ENCODE measurements around the gene PNPLA6. TPM values are rescaled to one million over a fixed set of nuclear protein-coding genes. Genes with fewer than 3 reads are reported as not detected.

The PNPLA6 gene
- total and polyA plus RNA-seq, 2 donors (not counting 1 experiment from before 2014, with no cell fraction given), result 20.9 to 89.2 TPM

DNA sequence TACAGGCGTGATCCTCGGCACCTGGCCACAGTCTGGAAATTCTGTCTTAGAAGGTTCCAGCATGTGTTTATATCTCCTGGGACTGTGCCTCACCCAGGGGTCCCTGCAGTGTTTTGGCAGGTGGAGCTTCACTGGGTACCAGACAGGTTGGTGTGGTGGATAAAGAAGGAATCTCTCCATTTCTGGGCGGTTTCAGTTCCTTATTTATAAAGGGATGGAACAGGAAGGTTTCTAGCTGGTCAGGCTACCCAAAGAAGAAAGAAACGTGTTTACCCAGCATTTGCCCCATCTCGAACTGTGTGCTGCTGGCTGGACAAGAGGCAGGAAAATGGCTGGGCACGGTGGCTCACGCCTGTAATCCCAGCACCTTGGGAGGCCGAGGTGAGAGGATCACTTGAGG is 9.8 kb downstream of the PNPLA6 start:
- H3K79me2 ChIP-seq (ENCODE audit: control insufficient read depth, insufficient read depth, low read length), result no peaks in the 10 kb centered on the region
- TF ChIP-seq EZH2 (IDR thresholded peaks at IDR 0.05; ENCODE audit: low read length, missing control alignments), result no peak
- no peak for TF ChIP-seq CTCF (conservative IDR thresholded peaks at IDR 0.05 in 1 of 2, IDR thresholded peaks at IDR 0.05 in 1 of 2; ENCODE audit: low read depth in 1 of 2, low read length in 2 of 2)
- H3K4me1 ChIP-seq (ENCODE audit: control insufficient read depth, extremely low read depth, insufficient read depth, low read length), result no peaks in the 10 kb centered on the region

GRCh38 chr19:7545904-7546303 is 10.4 kb downstream of the PNPLA6 start:
- no peaks in the 10 kb centered on the region for H3K4me1 ChIP-seq (ENCODE audit: control insufficient read depth, extremely low read depth, insufficient read depth, low read length)
- no peak overlapping the region for H2AFZ ChIP-seq (ENCODE audit: low read length)
- H4K20me1 ChIP-seq (ENCODE audit: control insufficient read depth, extremely low read depth, insufficient read depth, low read length), result no peaks in the 10 kb centered on the region
- H3K36me3 ChIP-seq (ENCODE audit: control insufficient read depth, insufficient read depth, low read length), result peaks cover 29% of the 10 kb centered on the region
- no peak overlapping the region for H3K4me2 ChIP-seq (ENCODE audit: extremely low read depth, insufficient read depth, low read length)
- no peak overlapping the region for H3K4me3 ChIP-seq (replicated peaks in 1 of 4; ENCODE audit: control extremely low read depth in 1 of 4, insufficient read depth in 1 of 4, low read depth in 3 of 4, low read length in 4 of 4)
- H3K79me2 ChIP-seq (ENCODE audit: control insufficient read depth, insufficient read depth, low read length), result no peaks in the 10 kb centered on the region
- no peak overlapping the region for H3K27ac ChIP-seq (ENCODE audit: insufficient read depth, low read length)
- no peaks in the 10 kb centered on the region for H3K9me3 ChIP-seq (ENCODE audit: control insufficient read depth, insufficient read depth, low read depth, low read length)
- H3K27me3 ChIP-seq (ENCODE audit: control insufficient read depth, insufficient read depth, low read length), result no peaks in the 10 kb centered on the region
- TF ChIP-seq CTCF (conservative IDR thresholded peaks at IDR 0.05 in 1 of 2, IDR thresholded peaks at IDR 0.05 in 1 of 2; ENCODE audit: low read depth in 1 of 2, low read length in 2 of 2), result no peak
- no peak for TF ChIP-seq EZH2 (IDR thresholded peaks at IDR 0.05; ENCODE audit: low read length, missing control alignments)
- no peak for DNase-seq (ENCODE audit: low read depth in 2 of 2)
- H3K9ac ChIP-seq (ENCODE audit: insufficient read depth, low read length), result no peak overlapping the region

More for the DNA sequence above, 9.8 kb downstream of the PNPLA6 start:
- Histone ChIP-seq H3K36me3 (ENCODE audit: control insufficient read depth, insufficient read depth, low read length) (peaks cover 26% of the 10 kb centered on the region), H3K27ac (ENCODE audit: insufficient read depth, low read length) (no peak overlapping the region), H3K4me3 (replicated peaks in 1 of 4; ENCODE audit: control extremely low read depth in 1 of 4, insufficient read depth in 1 of 4, low read depth in 3 of 4, low read length in 4 of 4) (no peak overlapping the region), H3K4me2 (ENCODE audit: extremely low read depth, insufficient read depth, low read length) (no peak overlapping the region), H2AFZ (ENCODE audit: low read length) (no peak overlapping the region), H3K9me3 (ENCODE audit: control insufficient read depth, insufficient read depth, low read depth, low read length) (no peaks in the 10 kb centered on the region), H4K20me1 (ENCODE audit: control insufficient read depth, extremely low read depth, insufficient read depth, low read length) (no peaks in the 10 kb centered on the region), H3K27me3 (ENCODE audit: control insufficient read depth, insufficient read depth, low read length) (no peaks in the 10 kb centered on the region), H3K9ac (ENCODE audit: insufficient read depth, low read length) (no peak overlapping the region)
- DNase-seq (ENCODE audit: low read depth in 2 of 2), result no peak

- Histone ChIP-seq H3K4me3 (replicated peaks in 1 of 4; ENCODE audit: control extremely low read depth in 1 of 4, insufficient read depth in 1 of 4, low read depth in 3 of 4, low read length in 4 of 4) (no peak overlapping the region), H3K27ac (ENCODE audit: insufficient read depth, low read length) (no peak overlapping the region), H3K27me3 (ENCODE audit: control insufficient read depth, insufficient read depth, low read length) (no peaks in the 10 kb centered on the region), H3K79me2 (ENCODE audit: control insufficient read depth, insufficient read depth, low read length) (no peaks in the 10 kb centered on the region), H3K4me1 (ENCODE audit: control insufficient read depth, extremely low read depth, insufficient read depth, low read length) (no peaks in the 10 kb centered on the region), H3K4me2 (ENCODE audit: extremely low read depth, insufficient read depth, low read length) (no peak overlapping the region), H4K20me1 (ENCODE audit: control insufficient read depth, extremely low read depth, insufficient read depth, low read length) (no peaks in the 10 kb centered on the region), H3K9me3 (ENCODE audit: control insufficient read depth, insufficient read depth, low read depth, low read length) (no peaks in the 10 kb centered on the region), H3K36me3 (ENCODE audit: control insufficient read depth, insufficient read depth, low read length) (peaks cover 19% of the 10 kb centered on the region), H3K9ac (ENCODE audit: insufficient read depth, low read length) (no peak overlapping the region), H2AFZ (ENCODE audit: low read length) (no peak overlapping the region)
- TF ChIP-seq CTCF (conservative IDR thresholded peaks at IDR 0.05 in 1 of 2, IDR thresholded peaks at IDR 0.05 in 1 of 2; ENCODE audit: low read depth in 1 of 2, low read length in 2 of 2) (no peak), EZH2 (IDR thresholded peaks at IDR 0.05; ENCODE audit: low read length, missing control alignments) (no peak)
- DNase-seq (ENCODE audit: low read depth in 2 of 2), result no peak
Measured at GRCh38 chr19:7547159-7547558, 11.6 kb downstream of the PNPLA6 start.
